H1 (cell line): Measurements from ENCODE around the gene LCN2. TPM values are rescaled to one million over a fixed set of nuclear protein-coding genes. Genes with fewer than 3 reads are reported as not detected.

Experiments used
- CTCF ChIA-PET: fragments of 300-600 bp; sonication (Branson Sonifier 250); formaldehyde crosslinking; loops from one replicate; lab custom pipeline; 2021; ENCODE audit not compliant: partially characterized antibody; lab: Charles Lee
- POLR2A ChIA-PET: fragments of 300-600 bp; sonication (Branson Sonifier 250); formaldehyde crosslinking; loops from one replicate; lab custom pipeline; 2021; ENCODE audit warnings: inconsistent platforms; ENCODE audit not compliant: partially characterized antibody; lab: Charles Lee
- DNase-seq, 2 experiments: peaks; one replicate each; pipeline versions ENCODE4 v3.0.0 to v3.0.0-alpha.2; 2010 to 2022; ENCODE audit warnings: low spot score in 2 of 2, low read depth in 1 of 2, mixed read lengths in 1 of 2
- FAIRE-seq: peaks from 2 replicates; lab custom pipeline; 2011; peaks lifted over from hg19 to GRCh38; lab: Jason Lieb, UNC
- H2AFZ ChIP-seq: 2 replicates; pipeline ENCODE4 v1.8.1; 2012; ENCODE audit warnings: low read length, inconsistent platforms
- H2AK5ac ChIP-seq: 2 replicates; pipeline ENCODE4 v1.6.1; 2013; ENCODE audit warnings: low read depth, low read length
- H2BK120ac ChIP-seq: replicated peaks from 2 replicates; pipeline ENCODE3; 2013; ENCODE audit warnings: low read depth, low read length, inconsistent platforms
- H2BK12ac ChIP-seq: 2 replicates; pipeline ENCODE4 v1.6.1; 2013; ENCODE audit warnings: low read depth, low read length
- H2BK15ac ChIP-seq: 2 replicates; pipeline ENCODE4 v1.6.1; 2013; ENCODE audit warnings: low read length
- H2BK20ac ChIP-seq: 2 replicates; pipeline ENCODE4 v1.6.1; 2013; ENCODE audit warnings: low read length
- H2BK5ac ChIP-seq: 2 replicates; pipeline ENCODE4 v1.6.1; 2013; ENCODE audit warnings: low read depth, low read length
- H3K14ac ChIP-seq: 2 replicates; pipeline ENCODE4 v1.6.1; 2013; ENCODE audit warnings: inconsistent platforms; ENCODE audit not compliant: insufficient read length
- H3K18ac ChIP-seq: 2 replicates; pipeline ENCODE4 v1.6.1; 2013; ENCODE audit warnings: low read length; ENCODE audit errors: extremely low read depth
- H3K23ac ChIP-seq: 2 replicates; pipeline ENCODE4 v1.6.1; 2013; ENCODE audit warnings: inconsistent platforms; ENCODE audit not compliant: insufficient read length
- H3K23me2 ChIP-seq: 2 replicates; pipeline ENCODE4 v1.6.1; 2013; ENCODE audit warnings: low read depth, low read length
- H3K27ac ChIP-seq: 2 replicates; pipeline ENCODE4 v1.6.1; 2011; ENCODE audit warnings: low read depth, low read length, inconsistent platforms
- H3K27me3 ChIP-seq, 4 experiments: replicated peaks in 1 of 4; 1 replicate in 1 of 4; 2 replicates in 3 of 4; pipeline versions ENCODE4 v1.6.1 to v1.8.1; 2011 to 2013; ENCODE audit warnings: low read length in 3 of 4, mild to moderate bottlenecking in 3 of 4, inconsistent platforms in 2 of 4, mixed read lengths in 2 of 4, moderate library complexity in 1 of 4; ENCODE audit not compliant: control insufficient read depth in 3 of 4, insufficient read depth in 3 of 4; ENCODE audit errors: extremely low read depth in 1 of 4
- H3K36me3 ChIP-seq, 4 experiments: 2 replicates each; pipeline versions ENCODE4 v1.6.1 to v1.8.1; 2011 to 2013; ENCODE audit warnings: mild to moderate bottlenecking in 4 of 4, low read length in 3 of 4, moderate library complexity in 2 of 4, control low read depth in 1 of 4, inconsistent platforms in 1 of 4; ENCODE audit not compliant: insufficient read depth in 4 of 4, control insufficient read depth in 2 of 4
- H3K4ac ChIP-seq: replicated peaks from 2 replicates; pipeline ENCODE3; 2013; ENCODE audit warnings: low read length, low read depth, mixed read lengths, inconsistent platforms; ENCODE audit not compliant: insufficient read length
- H3K4me1 ChIP-seq, 4 experiments: replicated peaks in 1 of 4; 1 replicate in 1 of 4; 2 replicates in 3 of 4; pipeline versions ENCODE4 v1.6.1 to v1.8.1; 2011 to 2013; ENCODE audit warnings: low read length in 3 of 4, inconsistent platforms in 2 of 4, mixed read lengths in 1 of 4; ENCODE audit not compliant: insufficient read depth in 4 of 4, control insufficient read depth in 3 of 4
- H3K4me2 ChIP-seq, 2 experiments: 2 replicates each; pipeline versions ENCODE4 v1.6.1 to v1.8.1; 2011 to 2013; ENCODE audit warnings: low read depth in 2 of 2, low read length in 2 of 2, control low read depth in 1 of 2, inconsistent platforms in 1 of 2, mild to moderate bottlenecking in 1 of 2; ENCODE audit not compliant: insufficient read depth in 1 of 2
- H3K4me3 ChIP-seq, 4 experiments: fragments of 200-600, 300-600 bp in 1 of 4; sonication (generic), shearing (Covaris generic), sonication (Bioruptor Twin) in 1 of 4; 2 replicates each; pipeline versions ENCODE4 v1.5.1 to v1.8.1; 2011 to 2016; ENCODE audit warnings: low read length in 4 of 4, low read depth in 3 of 4, control low read depth in 2 of 4, inconsistent platforms in 2 of 4, mild to moderate bottlenecking in 2 of 4, mixed read lengths in 1 of 4, moderate library complexity in 1 of 4; ENCODE audit not compliant: insufficient read depth in 2 of 4; ENCODE audit errors: extremely low read depth in 1 of 4
- H3K56ac ChIP-seq: replicated peaks from 2 replicates; pipeline ENCODE3; 2013; ENCODE audit warnings: low read depth, mild to moderate bottlenecking, mixed read lengths, low read length, inconsistent platforms; ENCODE audit not compliant: insufficient read length
- H3K79me1 ChIP-seq: 2 replicates; pipeline ENCODE4 v1.6.1; 2013; ENCODE audit warnings: low read depth, low read length, control low read depth
- H3K79me2 ChIP-seq, 2 experiments: 2 replicates each; pipeline versions ENCODE4 v1.6.1 to v1.8.1; 2012 to 2013; ENCODE audit warnings: low read length in 2 of 2, mild to moderate bottlenecking in 2 of 2, inconsistent platforms in 1 of 2; ENCODE audit not compliant: insufficient read depth in 2 of 2, control insufficient read depth in 1 of 2
- H3K9ac ChIP-seq, 4 experiments: replicated peaks in 1 of 4; 1 replicate in 1 of 4; 2 replicates in 3 of 4; pipeline versions ENCODE4 v1.6.1 to v1.8.1; 2011 to 2013; ENCODE audit warnings: low read depth in 3 of 4, low read length in 3 of 4, control low read depth in 2 of 4, mild to moderate bottlenecking in 2 of 4, moderate library complexity in 2 of 4, inconsistent platforms in 1 of 4; ENCODE audit errors: extremely low read depth in 1 of 4
- H3K9me3 ChIP-seq, 2 experiments: 2 replicates each; pipeline versions ENCODE4 v1.6.1 to v1.8.1; 2012 to 2013; ENCODE audit warnings: mild to moderate bottlenecking in 2 of 2, moderate library complexity in 2 of 2, control low read depth in 1 of 2, inconsistent platforms in 1 of 2, low read depth in 1 of 2, low read length in 1 of 2, mixed read lengths in 1 of 2; ENCODE audit not compliant: insufficient read depth in 2 of 2
- H4K20me1 ChIP-seq, 2 experiments: replicated peaks in 1 of 2; 2 replicates each; pipeline versions ENCODE3 to v1.8.1; 2011 to 2013; ENCODE audit warnings: inconsistent platforms in 2 of 2, low read length in 2 of 2, mild to moderate bottlenecking in 1 of 2; ENCODE audit not compliant: insufficient read depth in 2 of 2, control insufficient read depth in 1 of 2
- H4K5ac ChIP-seq: 2 replicates; pipeline ENCODE4 v1.6.1; 2013; ENCODE audit warnings: low read length, low read depth, mixed read lengths, inconsistent platforms; ENCODE audit not compliant: insufficient read length
- H4K8ac ChIP-seq: 2 replicates; pipeline ENCODE4 v1.8.0; 2013; ENCODE audit warnings: mild to moderate bottlenecking, moderate library complexity, low read length, inconsistent platforms; ENCODE audit not compliant: insufficient read depth; ENCODE audit errors: extremely low read depth
- H4K91ac ChIP-seq: replicated peaks from 2 replicates; pipeline ENCODE3; 2013; ENCODE audit warnings: low read length, mixed read lengths, inconsistent platforms; ENCODE audit not compliant: insufficient read length
- EGR1 ChIP-seq: IDR thresholded peaks from 2 replicates; pipeline ENCODE4 v1.6.1; 2011; ENCODE audit warnings: low read depth, low read length, borderline replicate concordance
- KDM4A ChIP-seq: IDR thresholded peaks from one replicate; pipeline ENCODE4 v1.7.1; 2012; ENCODE audit warnings: low read depth, mild to moderate bottlenecking, moderate library complexity, low read length, inconsistent platforms; ENCODE audit not compliant: severe bottlenecking
- SIX5 ChIP-seq: IDR thresholded peaks from 2 replicates; pipeline ENCODE4 v1.6.1; 2011; ENCODE audit warnings: mild to moderate bottlenecking, low read depth, low read length
- SP2 ChIP-seq: IDR thresholded peaks from 2 replicates; pipeline ENCODE4 v1.6.1; 2012; ENCODE audit warnings: mild to moderate bottlenecking, low read length, inconsistent platforms
- SP4 ChIP-seq: IDR thresholded peaks from 2 replicates; pipeline ENCODE4 v1.6.1; 2012; ENCODE audit warnings: low read length, inconsistent platforms
- YY1 ChIP-seq: IDR thresholded peaks from 2 replicates; pipeline ENCODE4 v1.6.1; 2011; ENCODE audit warnings: low read depth, mild to moderate bottlenecking, low read length
- WGBS, 2 experiments: shearing (Covaris generic) in 1 of 2; methylation state at CpG; one replicate each; pipeline versions ENCODE4 v1.1.6 to v1.1.7; 2013 to 2015; ENCODE audit warnings: low lambda C conversion rate in 2 of 2, mixed read lengths in 2 of 2, inconsistent platforms in 1 of 2, low coverage in 1 of 2, missing lambda C conversion rate in 1 of 2; ENCODE audit not compliant: insufficient replicate concordance in 2 of 2, insufficient coverage in 1 of 2, insufficient read length in 1 of 2; ENCODE audit errors: extremely low coverage in 1 of 2, missing lambda C conversion rate in 1 of 2; 5-methylcytosine and 5-hydroxymethylcytosine counted together
- polyA plus RNA-seq, 7 experiments: library from polyadenylated mRNA; depleted of rRNA in 3 of 7; stranded (reverse) in 5 of 7; unstranded in 2 of 7; fragments of >200 nt in 5 of 7; fragments of 200-250 nt in 2 of 7; gene quantifications; 1 replicate in 5 of 7; 2 replicates in 1 of 7; 4 replicates in 1 of 7; pipeline versions ENCODE4 v1.2.1 to v1.2.3, GENCODE V29; 2011 to 2013; ENCODE audit warnings: missing spikeins in 2 of 7, mixed read lengths in 2 of 7
- total RNA-seq: library from RNA; stranded (reverse); fragmentation: NEBNext Ultra II Directional; extraction: Animal tissue kit (Norgen Biotek cat#: 25700); gene quantifications from 2 replicates; pipeline ENCODE4 v1.2.1, GENCODE V29; 2021

Gene LCN2
- total and polyA plus RNA-seq, 2 of the 8 experiments (the other 6 are each of a cell fraction or from before 2014, with no cell fraction given), result 1.1 to 1.6 TPM

DNA sequence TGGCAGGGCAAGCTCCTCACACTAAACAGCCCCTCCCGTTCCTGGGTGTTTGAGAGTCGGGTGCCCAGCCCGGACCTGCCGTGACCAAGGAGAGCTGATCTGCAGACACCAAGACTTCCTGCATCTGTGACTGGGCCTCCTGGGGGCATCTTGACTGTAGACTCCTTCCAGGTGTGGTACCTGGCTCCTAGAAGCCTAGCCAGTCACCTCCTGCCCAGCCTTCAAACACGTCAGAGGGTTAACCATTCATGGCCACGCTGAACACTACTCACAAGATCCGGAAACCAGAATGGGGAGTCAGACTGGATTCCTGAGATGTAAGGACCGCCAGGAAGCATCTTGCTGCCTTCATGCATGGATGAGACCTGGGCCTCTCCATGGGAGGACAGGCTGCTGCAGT is 3.7 kb upstream of the LCN2 start:
- Histone ChIP-seq H4K20me1 (no peaks in the 10 kb centered on the region), H4K91ac (no peak overlapping the region)
- TF ChIP-seq SP2 (no peak), SIX5 (no peak), YY1 (no peak), EGR1 (no peak), SP4 (no peak), KDM4A (no peak)
- TF ChIP-seq, all 59 proteins: peak for 0
- Histone ChIP-seq H2BK120ac (no peak overlapping the region), H2AK5ac (no peak overlapping the region), H3K9ac (no peak overlapping the region), H3K4me3 (no peak overlapping the region), H2BK5ac (no peak overlapping the region), H3K4me2 (no peak overlapping the region), H3K23ac (no peak overlapping the region), H3K14ac (no peak overlapping the region), H2BK15ac (no peak overlapping the region), H3K27ac (no peak overlapping the region), H3K56ac (no peak overlapping the region), H2BK12ac (no peak overlapping the region), H3K79me1 (no peaks in the 10 kb centered on the region), H4K5ac (no peak overlapping the region), H3K79me2 (no peaks in the 10 kb centered on the region), H3K4ac (no peak overlapping the region), H4K8ac (no peak overlapping the region), H3K18ac (no peak overlapping the region), H3K9me3 (no peaks in the 10 kb centered on the region), H3K36me3 (no peaks in the 10 kb centered on the region), H3K23me2 (no peaks in the 10 kb centered on the region), H3K4me1 (peaks cover 0 to 4% (median under 1%) of the 10 kb centered on the region in 4 experiments; a peak in 5 of 7 replicates), H2BK20ac (no peak overlapping the region), H3K27me3 (no peaks in the 10 kb centered on the region), H2AFZ (no peak overlapping the region)
- DNase-seq (no peak), FAIRE-seq (no peak)
- 82% methylated on average over 8 of the region's 8 CpGs; no CpG with 5 or more reads in 1 of the 2 experiments for WGBS, 2 experiments
- CTCF ChIA-PET, result interaction anchor here (0.6 to 1.9 kb wide), 4 partner anchors 8 to 400 kb away, joined by 3 to 8 read pairs (median 3); no protein-coding TSS in a partner anchor
- POLR2A ChIA-PET, result interaction anchor here (1.0 to 2.5 kb wide), 5 partner anchors 9 to 29 kb away, joined by 3 to 6 read pairs (median 3); no protein-coding TSS in a partner anchor
